Fibroblast of lung (primary cell): Measurements from ENCODE around the gene NCAPH2. TPM values are rescaled to one million over a fixed set of nuclear protein-coding genes. Genes with fewer than 3 reads are reported as not detected.

Experiments used
- DNase-seq, 2 donors: peaks; one replicate each; pipeline versions ENCODE4 v3.0.0 to v3.0.0-alpha.2; 2010; ENCODE audit warnings: low read depth in 2 of 2
- H2AFZ ChIP-seq: 2 replicates; pipeline ENCODE4 v1.5.1; 2012; ENCODE audit warnings: low read length, control low read depth, inconsistent platforms
- H3K27ac ChIP-seq: 2 replicates; pipeline ENCODE4 v1.5.1; 2011; ENCODE audit warnings: low read length, control low read depth; ENCODE audit not compliant: insufficient read depth
- H3K27me3 ChIP-seq: 2 replicates; pipeline ENCODE4 v1.5.1; 2011; ENCODE audit warnings: mild to moderate bottlenecking, low read length; ENCODE audit not compliant: control insufficient read depth, insufficient read depth
- H3K36me3 ChIP-seq: 2 replicates; pipeline ENCODE4 v1.5.1; 2011; ENCODE audit warnings: low read length; ENCODE audit not compliant: control insufficient read depth, insufficient read depth
- H3K4me1 ChIP-seq: 2 replicates; pipeline ENCODE4 v1.5.1; 2011; ENCODE audit warnings: low read length; ENCODE audit not compliant: control insufficient read depth, insufficient read depth; ENCODE audit errors: extremely low read depth
- H3K4me2 ChIP-seq: 2 replicates; pipeline ENCODE4 v1.5.1; 2011; ENCODE audit warnings: low read length, control low read depth; ENCODE audit not compliant: insufficient read depth; ENCODE audit errors: extremely low read depth
- H3K4me3 ChIP-seq, 4 experiments: fragments of 200-600 bp in 1 of 4; sonication (generic) in 1 of 4; replicated peaks in 1 of 4; 2 replicates each; pipeline ENCODE4 v1.5.1; 2011 to 2016; ENCODE audit warnings: low read length in 4 of 4, low read depth in 3 of 4, mild to moderate bottlenecking in 3 of 4, control low read depth in 2 of 4, inconsistent platforms in 1 of 4, mixed read lengths in 1 of 4; ENCODE audit not compliant: insufficient read depth in 1 of 4; ENCODE audit errors: control extremely low read depth in 1 of 4
- H3K79me2 ChIP-seq: 2 replicates; pipeline ENCODE4 v1.5.1; 2012; ENCODE audit warnings: mild to moderate bottlenecking, low read length, inconsistent platforms; ENCODE audit not compliant: control insufficient read depth, insufficient read depth
- H3K9ac ChIP-seq: 2 replicates; pipeline ENCODE4 v1.5.1; 2011; ENCODE audit warnings: mild to moderate bottlenecking, low read length, control low read depth; ENCODE audit not compliant: insufficient read depth
- H3K9me3 ChIP-seq: 2 replicates; pipeline ENCODE4 v1.5.1; 2012; ENCODE audit warnings: low read depth, low read length; ENCODE audit not compliant: control insufficient read depth, insufficient read depth
- H4K20me1 ChIP-seq: 2 replicates; pipeline ENCODE4 v1.5.1; 2011; ENCODE audit warnings: low read length; ENCODE audit not compliant: control insufficient read depth, insufficient read depth; ENCODE audit errors: extremely low read depth
- CTCF ChIP-seq, 2 donors: IDR thresholded peaks in 1 of 2; conservative IDR thresholded peaks in 1 of 2; 1 replicate in 1 of 2; 2 replicates in 1 of 2; pipeline ENCODE4 v1.5.1; 2011 to 2012; ENCODE audit warnings: low read length in 2 of 2, control low read depth in 1 of 2, inconsistent platforms in 1 of 2, low read depth in 1 of 2, mild to moderate bottlenecking in 1 of 2
- EZH2 ChIP-seq: IDR thresholded peaks from 2 replicates; pipeline ENCODE4 v1.5.1; 2012; ENCODE audit warnings: low read length, control low read depth, mild to moderate bottlenecking; ENCODE audit errors: missing control alignments
- polyA plus RNA-seq, 2 donors: library from polyadenylated mRNA; depleted of rRNA in 1 of 2; stranded (reverse) in 1 of 2; unstranded in 1 of 2; fragments of >200 nt; gene quantifications; 2 replicates each; pipeline ENCODE4 v1.2.1, GENCODE V29; 2011 to 2012; ENCODE audit warnings: missing spikeins in 1 of 2
- total RNA-seq: library from RNA; depleted of rRNA; stranded (reverse); fragments of >200 nt; gene quantifications from 2 replicates; pipeline ENCODE4 v1.2.1, GENCODE V29; 2014

Gene NCAPH2
- total and polyA plus RNA-seq, 2 donors (not counting 1 experiment from before 2014, with no cell fraction given), result 12.0 to 18.3 TPM

DNA sequence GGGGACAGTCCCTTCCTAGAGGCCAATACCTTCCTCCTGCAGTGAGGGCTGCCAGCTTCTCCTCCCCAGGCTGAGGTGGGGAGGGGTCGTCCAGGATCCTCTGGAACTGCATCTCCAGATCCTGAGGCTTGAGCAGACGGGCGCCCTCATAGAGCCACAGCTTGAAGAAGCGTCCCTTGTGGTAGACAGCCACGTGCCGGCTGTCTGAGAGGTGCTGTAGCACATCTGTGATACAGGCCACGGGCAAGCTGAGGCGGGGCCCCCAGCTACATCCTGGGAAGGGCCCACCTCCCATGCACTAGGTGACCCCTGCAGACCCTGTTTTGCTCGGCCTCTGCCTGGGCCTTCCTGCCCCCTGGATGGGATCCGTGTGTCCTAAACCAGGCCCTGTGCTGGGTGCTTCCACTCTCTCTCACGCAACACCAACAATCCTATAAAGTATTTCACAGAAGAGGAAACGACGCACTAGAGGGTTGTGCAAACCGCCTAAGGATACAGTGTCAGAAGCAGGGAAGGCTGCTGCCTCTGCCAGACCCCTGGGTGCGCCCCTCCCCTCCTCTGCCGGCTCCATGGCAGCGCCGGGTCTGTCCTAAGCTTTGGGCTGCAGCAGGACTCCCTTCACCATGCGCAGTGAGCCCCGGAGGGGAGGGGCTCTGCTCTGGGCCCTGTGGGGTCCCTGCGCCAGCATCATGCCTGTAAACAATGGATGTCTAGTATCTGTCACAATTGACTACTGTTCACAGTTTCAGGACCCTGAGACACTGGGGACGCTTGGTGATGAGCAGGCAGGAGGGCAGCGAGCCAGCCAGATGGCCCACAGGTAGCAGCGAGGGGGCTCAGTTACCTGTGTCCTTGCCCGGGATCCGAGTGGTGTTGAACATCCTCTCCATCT lies 65.7 kb downstream of the NCAPH2 start:
- Histone ChIP-seq H3K79me2 (no peaks in the 10 kb centered on the region), H3K9me3 (no peaks in the 10 kb centered on the region), H3K4me2 (no peak overlapping the region), H4K20me1 (no peaks in the 10 kb centered on the region), H3K27me3 (no peaks in the 10 kb centered on the region), H2AFZ (no peak overlapping the region), H3K27ac (no peak overlapping the region), H3K4me1 (peaks cover 6% of the 10 kb centered on the region), H3K36me3 (no peaks in the 10 kb centered on the region), H3K9ac (no peak overlapping the region), H3K4me3 (no peak overlapping the region)
- TF ChIP-seq EZH2 (no peak), CTCF (conservative IDR thresholded peaks at IDR 0.05 in 1 of 2, IDR thresholded peaks at IDR 0.05 in 1 of 2; ENCODE audit: low read depth in 1 of 2, low read length in 2 of 2) (no peak)
- no peak for DNase-seq

GRCh38 chr22:50574383-50574755 lies 66.3 kb downstream of the NCAPH2 start:
- TF ChIP-seq EZH2 (no peak), CTCF (conservative IDR thresholded peaks at IDR 0.05 in 1 of 2, IDR thresholded peaks at IDR 0.05 in 1 of 2; ENCODE audit: low read depth in 1 of 2, low read length in 2 of 2) (no peak)
- Histone ChIP-seq H3K79me2 (no peaks in the 10 kb centered on the region), H3K4me1 (peaks cover 8% of the 10 kb centered on the region), H3K27me3 (no peaks in the 10 kb centered on the region), H3K9ac (no peak overlapping the region), H3K27ac (no peak overlapping the region), H3K36me3 (no peaks in the 10 kb centered on the region), H4K20me1 (no peaks in the 10 kb centered on the region), H3K4me2 (no peak overlapping the region), H3K9me3 (no peaks in the 10 kb centered on the region), H3K4me3 (no peak overlapping the region), H2AFZ (no peak overlapping the region)
- DNase-seq, result no peak

Other genes starting within 250 kb of the NCAPH2 start
- 24.4 and 30.1 TPM in 2 replicates for gene MAPK12, start 246.5 kb upstream of the NCAPH2 start, total RNA-seq
- gene MAPK12, start 246.5 kb upstream of the NCAPH2 start, polyA plus RNA-seq, result 16.4 and 21.5 TPM in 2 replicates
- gene MAPK11, start 237.8 kb upstream of the NCAPH2 start, total RNA-seq, result 5.9 and 7.6 TPM in 2 replicates
- gene MAPK11, start 237.8 kb upstream of the NCAPH2 start, polyA plus RNA-seq, result 2.6 and 4.1 TPM in 2 replicates
- gene PLXNB2, start 200.6 kb upstream of the NCAPH2 start, total RNA-seq, result 130 and 209 TPM in 2 replicates
- 62.7 and 72.9 TPM in 2 replicates for gene PLXNB2, start 200.6 kb upstream of the NCAPH2 start, polyA plus RNA-seq
- gene DENND6B, start 181.2 kb upstream of the NCAPH2 start, total RNA-seq, result 2.0 and 2.1 TPM in 2 replicates
- 1.7 and 1.9 TPM in 2 replicates for gene DENND6B, start 181.2 kb upstream of the NCAPH2 start, polyA plus RNA-seq
- 34.4 and 44.4 TPM in 2 replicates for gene PPP6R2, start 164.9 kb upstream of the NCAPH2 start, total RNA-seq
- gene PPP6R2, start 164.9 kb upstream of the NCAPH2 start, polyA plus RNA-seq, result 19.7 and 24.6 TPM in 2 replicates
- 69.1 and 75.8 TPM in 2 replicates for gene SBF1, start 33.2 kb upstream of the NCAPH2 start, total RNA-seq
- gene SBF1, start 33.2 kb upstream of the NCAPH2 start, polyA plus RNA-seq, result 13.5 and 18.7 TPM in 2 replicates
- 2.8 and 5.8 TPM in 2 replicates for gene ADM2, start 26.7 kb upstream of the NCAPH2 start, total RNA-seq
- gene ADM2, start 26.7 kb upstream of the NCAPH2 start, polyA plus RNA-seq, result 0.67 and 0.73 TPM in 2 replicates
- gene MIOX, start 21.4 kb upstream of the NCAPH2 start, total RNA-seq, result under 0.01 and 0.17 TPM in 2 replicates
- gene MIOX, start 21.4 kb upstream of the NCAPH2 start, polyA plus RNA-seq, result 0.06 TPM in 1 of 2 replicates, not detected in the other
- gene LMF2, start 522 bp upstream of the NCAPH2 start, total RNA-seq, result 25.9 and 37.8 TPM in 2 replicates
- 25.2 and 25.8 TPM in 2 replicates for gene LMF2, start 522 bp upstream of the NCAPH2 start, polyA plus RNA-seq
- 3.1 and 3.6 TPM in 2 replicates for gene SCO2, start 17.4 kb downstream of the NCAPH2 start, total RNA-seq
- gene SCO2, start 17.4 kb downstream of the NCAPH2 start, polyA plus RNA-seq, result 0.42 and 0.66 TPM in 2 replicates
- gene TYMP, start 21.8 kb downstream of the NCAPH2 start, total RNA-seq, result 40.1 and 40.8 TPM in 2 replicates
- 2.3 and 3.7 TPM in 2 replicates for gene TYMP, start 21.8 kb downstream of the NCAPH2 start, polyA plus RNA-seq
- gene KLHDC7B, start 37.7 kb downstream of the NCAPH2 start, total RNA-seq, result 0.17 and 0.51 TPM in 2 replicates
- gene KLHDC7B, start 37.7 kb downstream of the NCAPH2 start, polyA plus RNA-seq, result 0.02 TPM in 1 of 2 replicates, not detected in the other
- gene SYCE3, start 54.7 kb downstream of the NCAPH2 start, total RNA-seq, result 0.33 TPM in 1 of 2 replicates, not detected in the other
- 0.30 TPM in 1 of 2 replicates, not detected in the other for gene SYCE3, start 54.7 kb downstream of the NCAPH2 start, polyA plus RNA-seq
- gene CPT1B, start 70.2 kb downstream of the NCAPH2 start, total RNA-seq, result 2.6 and 4.8 TPM in 2 replicates
- gene CPT1B, start 70.2 kb downstream of the NCAPH2 start, polyA plus RNA-seq, result 0.70 and 0.82 TPM in 2 replicates
- 15.2 and 22.8 TPM in 2 replicates for gene CHKB, start 74.6 kb downstream of the NCAPH2 start, total RNA-seq
- gene CHKB, start 74.6 kb downstream of the NCAPH2 start, polyA plus RNA-seq, result 18.2 and 21.9 TPM in 2 replicates
- gene MAPK8IP2, start 92.6 kb downstream of the NCAPH2 start, total RNA-seq, result 0.17 and 0.26 TPM in 2 replicates
- gene MAPK8IP2, start 92.6 kb downstream of the NCAPH2 start, polyA plus RNA-seq, result 0.10 and 0.11 TPM in 2 replicates
- 16.7 and 19.5 TPM in 2 replicates for gene ARSA, start 119.9 kb downstream of the NCAPH2 start, total RNA-seq
- 6.4 and 10.5 TPM in 2 replicates for gene ARSA, start 119.9 kb downstream of the NCAPH2 start, polyA plus RNA-seq
- 0.26 and 0.33 TPM in 2 replicates for gene SHANK3, start 164.6 kb downstream of the NCAPH2 start, total RNA-seq
- 0.12 and 0.17 TPM in 2 replicates for gene SHANK3, start 164.6 kb downstream of the NCAPH2 start, polyA plus RNA-seq
- not detected in 2 replicates for gene ACR, start 230.0 kb downstream of the NCAPH2 start, total RNA-seq
- gene ACR, start 230.0 kb downstream of the NCAPH2 start, polyA plus RNA-seq, result not detected in 2 replicates